Osteocyte (in vitro differentiated cells): Measurements from ENCODE around the gene RPL7L1. TPM values are rescaled to one million over a fixed set of nuclear protein-coding genes. Genes with fewer than 3 reads are reported as not detected.
A peak's percentile ranks its signal among the peaks of the same experiment; 100 is the strongest.
"Not testable (repeated sequence)": the region's sequence is repeated elsewhere in the genome, so short reads cannot be mapped to it uniquely, and the experiment has no call there.

ENCODE experiments used
- DNase-seq: peaks from one replicate; pipeline ENCODE4 v3.0.0; 2021; ENCODE audit warnings: mixed read lengths; ENCODE audit not compliant: unreplicated experiment; ENCODE audit errors: extremely low spot score
- H3K27ac Mint-ChIP-seq: one replicate; pipeline ENCODE4 v1.8.0; 2021; ENCODE audit warnings: mild to moderate bottlenecking, mixed read lengths; ENCODE audit not compliant: unreplicated experiment
- H3K27me3 Mint-ChIP-seq: one replicate; pipeline ENCODE4 v1.8.0; 2021; ENCODE audit warnings: mixed read lengths; ENCODE audit not compliant: unreplicated experiment
- H3K36me3 Mint-ChIP-seq: one replicate; pipeline ENCODE4 v1.8.0; 2021; ENCODE audit warnings: mixed read lengths; ENCODE audit not compliant: unreplicated experiment
- H3K4me1 Mint-ChIP-seq: one replicate; pipeline ENCODE4 v1.8.0; 2021; ENCODE audit warnings: mixed read lengths; ENCODE audit not compliant: unreplicated experiment
- H3K4me3 Mint-ChIP-seq: one replicate; pipeline ENCODE4 v1.8.0; 2021; ENCODE audit warnings: mild to moderate bottlenecking, moderate library complexity, mixed read lengths; ENCODE audit not compliant: unreplicated experiment
- H3K9me3 Mint-ChIP-seq: one replicate; pipeline ENCODE4 v1.8.0; 2021; ENCODE audit warnings: mixed read lengths; ENCODE audit not compliant: unreplicated experiment
- CTCF ChIP-seq: fragments of 200-600 bp; sonication (generic); IDR thresholded peaks from 2 replicates; pipeline ENCODE4 v1.5.0; 2021; ENCODE audit warnings: antibody characterized with exemption, mild to moderate bottlenecking, moderate library complexity
- total RNA-seq: library from RNA; stranded (reverse); gene quantifications from 2 replicates; pipeline ENCODE4 v1.2.1, GENCODE V29; 2021

The RPL7L1 gene
- total RNA-seq, 1 donor from 2014 or later = 77.4 TPM

- Mint-ChIP-seq H3K4me1 (no peaks in the 10 kb centered on the region), H3K27me3 (no peaks in the 10 kb centered on the region), H3K27ac (no peak overlapping the region), H3K4me3 (no peak overlapping the region), H3K36me3 (peaks cover 37% of the 10 kb centered on the region), H3K9me3 (no peaks in the 10 kb centered on the region)
- no peak for TF ChIP-seq CTCF
- DNase-seq = no peak
These were observed 14.8 kb upstream of the RPL7L1 start for GRCh38 chr6:42864602-42865001.

DNA sequence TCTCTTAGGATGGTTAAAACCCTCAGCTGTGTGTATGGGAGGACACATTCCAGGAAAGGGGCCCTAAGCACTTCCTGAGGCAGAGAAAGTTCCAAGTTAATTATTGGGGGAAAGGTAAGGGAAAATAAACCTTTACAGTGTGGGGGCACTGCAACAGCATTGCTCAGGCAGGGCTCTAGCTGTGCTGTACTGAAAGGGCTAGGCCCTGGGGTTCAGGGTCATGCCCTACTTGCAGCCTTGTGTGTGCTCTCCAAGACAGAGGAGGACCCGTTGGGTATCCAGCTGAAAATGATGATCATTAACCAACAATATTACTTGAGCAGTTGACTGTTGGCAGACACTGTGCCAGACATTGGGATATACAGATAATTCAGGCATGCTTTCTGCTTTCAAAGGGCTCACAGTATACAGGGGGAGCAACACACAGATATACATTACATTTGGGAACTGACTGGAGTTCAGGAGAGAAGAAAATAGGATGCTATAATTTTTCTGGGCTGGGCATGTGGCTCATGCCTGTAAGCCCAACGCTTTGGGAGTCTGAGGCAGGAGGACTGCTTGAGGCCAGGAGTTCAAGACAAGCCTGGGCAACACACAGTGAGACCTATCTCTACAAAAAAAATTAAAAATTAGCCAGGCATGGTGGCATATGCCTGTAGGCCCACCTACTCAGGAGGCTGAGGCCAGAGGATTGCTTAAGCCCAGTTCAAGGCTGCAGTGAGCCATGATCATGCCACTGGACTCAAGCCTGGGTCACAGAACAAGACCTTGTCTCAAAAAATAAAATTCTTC, 9.1 kb upstream of the RPL7L1 start:
- no peaks in the 10 kb centered on the region for H3K9me3 Mint-ChIP-seq

GRCh38 chr6:42871711-42872110, 7.7 kb upstream of the RPL7L1 start:
- no peak for DNase-seq
- Mint-ChIP-seq H3K27ac (no peak overlapping the region), H3K4me3 (no peak overlapping the region), H3K27me3 (no peaks in the 10 kb centered on the region), H3K9me3 (no peaks in the 10 kb centered on the region), H3K36me3 (peaks cover 6% of the 10 kb centered on the region), H3K4me1 (no peaks in the 10 kb centered on the region)
- TF ChIP-seq CTCF = no peak

More for the DNA sequence above, 9.1 kb upstream of the RPL7L1 start:
- peaks cover 11% of the 10 kb centered on the region for H3K36me3 Mint-ChIP-seq
- H3K27ac Mint-ChIP-seq = no peak overlapping the region
- no peak overlapping the region for H3K4me3 Mint-ChIP-seq
- no peaks in the 10 kb centered on the region for H3K27me3 Mint-ChIP-seq
- no peaks in the 10 kb centered on the region for H3K4me1 Mint-ChIP-seq
- TF ChIP-seq CTCF = no peak
- DNase-seq = no peak

DNA sequence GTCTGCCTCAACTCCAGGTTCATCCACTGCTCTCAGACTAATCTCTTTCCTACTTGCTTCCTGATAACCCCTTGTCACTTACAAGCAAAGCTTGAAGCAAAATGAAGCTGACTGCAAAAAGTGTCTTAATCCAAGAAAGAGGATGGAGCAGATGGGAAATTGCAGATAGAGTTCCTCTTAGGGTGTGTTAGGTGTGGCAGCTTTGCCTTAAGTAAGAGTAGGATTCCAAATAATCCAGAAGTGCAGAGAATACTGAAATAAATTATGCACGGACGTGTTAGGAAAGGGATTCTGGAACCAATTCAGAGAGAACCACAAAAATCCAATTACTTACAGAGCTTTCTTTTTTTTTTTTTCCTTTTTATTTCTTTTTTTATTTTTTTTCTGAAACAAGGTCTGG, 6.1 kb upstream of the RPL7L1 start:
- H3K27me3 Mint-ChIP-seq = no peaks in the 10 kb centered on the region
- DNase-seq = no peak
- H3K4me1 Mint-ChIP-seq = peaks cover 2% of the 10 kb centered on the region
- no peaks in the 10 kb centered on the region for H3K36me3 Mint-ChIP-seq
- H3K9me3 Mint-ChIP-seq = no peaks in the 10 kb centered on the region
- H3K27ac Mint-ChIP-seq = no peak overlapping the region
- no peak overlapping the region for H3K4me3 Mint-ChIP-seq
- no peak for TF ChIP-seq CTCF

GRCh38 chr6:42877695-42878094, 1.7 kb upstream of the RPL7L1 start:
- no peak for TF ChIP-seq CTCF
- no peaks in the 10 kb centered on the region for H3K36me3 Mint-ChIP-seq
- H3K27me3 Mint-ChIP-seq = no peaks in the 10 kb centered on the region
- peak overlapping the region; percentile 33 for H3K4me3 Mint-ChIP-seq
- no peak for DNase-seq
- H3K4me1 Mint-ChIP-seq = peaks cover 20% of the 10 kb centered on the region
- no peaks in the 10 kb centered on the region for H3K9me3 Mint-ChIP-seq
- peak overlapping the region; percentile 76 for H3K27ac Mint-ChIP-seq

DNA sequence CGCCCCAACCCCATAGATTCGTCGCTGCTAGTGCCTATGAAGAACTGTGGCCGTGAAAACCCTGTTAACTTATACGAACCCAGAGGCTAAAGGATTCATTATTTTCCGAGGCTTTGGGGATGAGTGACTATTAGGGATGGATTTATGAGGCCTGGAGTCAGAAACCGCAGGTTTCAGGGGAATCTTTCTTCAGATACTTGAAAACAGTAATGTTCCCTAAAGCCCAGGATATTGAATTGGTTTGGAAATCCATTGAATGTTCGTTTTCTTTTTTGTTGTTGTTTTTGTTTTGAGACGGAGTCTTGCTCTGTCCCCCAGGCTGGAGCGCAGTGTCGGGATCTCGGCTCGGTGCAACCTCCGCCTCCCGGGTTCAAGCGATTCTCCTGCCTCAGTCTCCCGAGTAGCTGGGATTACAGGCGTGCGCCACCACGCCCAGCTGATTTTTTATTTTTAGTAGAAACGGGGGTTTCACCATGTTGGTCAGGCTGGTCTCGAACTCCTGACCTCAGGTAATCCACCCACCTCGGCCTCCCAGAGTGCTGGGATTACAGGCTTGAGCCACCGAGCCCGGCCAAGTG, 913 bp downstream of the RPL7L1 start:
- not testable (repeated sequence) for H3K9me3 Mint-ChIP-seq, H3K27me3 Mint-ChIP-seq, DNase-seq
- Mint-ChIP-seq H3K36me3 (peaks cover 16% of the 10 kb centered on the region), H3K4me1 (peaks cover 20% of the 10 kb centered on the region), H3K27ac (peak overlapping the region; percentile 100), H3K4me3 (peak overlapping the region; percentile 100)

DNA sequence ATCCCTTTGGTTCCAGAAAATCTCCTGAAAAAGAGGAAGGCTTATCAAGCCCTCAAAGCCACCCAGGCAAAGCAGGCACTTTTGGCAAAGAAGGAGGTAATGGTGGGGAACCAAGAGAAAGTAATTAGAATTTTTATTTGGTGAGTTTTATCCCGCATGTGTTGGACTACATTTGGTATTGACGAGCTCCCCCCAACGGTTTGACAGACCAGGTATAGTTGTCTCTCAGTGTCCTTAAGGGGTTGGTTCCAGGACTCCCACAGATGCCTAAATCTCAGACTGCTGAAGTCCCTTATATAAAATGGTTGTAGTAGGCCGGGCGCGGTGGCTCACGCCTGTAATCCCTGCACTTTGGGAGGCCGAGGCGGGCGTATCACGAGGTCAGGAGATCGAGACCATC, 1.5 kb downstream of the RPL7L1 start:
- not testable (repeated sequence) for H3K27me3 Mint-ChIP-seq, H3K9me3 Mint-ChIP-seq, DNase-seq
- H3K27ac Mint-ChIP-seq = peak overlapping the region; percentile 100
- peaks cover 20% of the 10 kb centered on the region for H3K4me1 Mint-ChIP-seq
- H3K36me3 Mint-ChIP-seq = peaks cover 19% of the 10 kb centered on the region
- H3K4me3 Mint-ChIP-seq = peak overlapping the region; percentile 100
